Measurements from ENCODE around the gene CTDSPL. TPM values are rescaled to one million over a fixed set of nuclear protein-coding genes. Genes with fewer than 3 reads are reported as not detected.

The CTDSPL gene
- total RNA-seq = 10 to 100 TPM; 27.8 to 30.7 TPM
- polyA plus RNA-seq (2013, experiment 1 of 2) = 19.3 TPM
- 23.4 TPM for polyA plus RNA-seq (2013, experiment 2 of 2)
- long read RNA-seq, experiment 1, full-length matches to known transcripts = 4 of 19 reads
- long read RNA-seq, experiment 1, partial matches to known transcripts = 6 of 19 reads
- long read RNA-seq, experiment 1, other reads (novel, unspliced or antisense) = 9 of 19 reads
- long read RNA-seq, experiment 2, full-length matches to known transcripts = 20 of 38 reads
- long read RNA-seq, experiment 2, partial matches to known transcripts = 4 of 38 reads
- long read RNA-seq, experiment 2, other reads (novel, unspliced or antisense) = 14 of 38 reads
- long read RNA-seq, experiment 3, full-length matches to known transcripts = 3 of 6 reads
- long read RNA-seq, experiment 3, partial matches to known transcripts = 0 of 6 reads
- long read RNA-seq, experiment 3, other reads (novel, unspliced or antisense) = 3 of 6 reads
- long read RNA-seq, experiment 4, partial matches to known transcripts = 3 of 4 reads
- long read RNA-seq, experiment 4, other reads (novel, unspliced or antisense) = 1 of 4 reads

GRCh38 chr3:37861620-37862041 is at the start of gene CTDSPL:
CTDSPL (plus strand) TSS chr3:37861880; CDS start chr3:37862200, 320 bp downstream.
- WGBS, 2 experiments (ENCODE audit: insufficient coverage in 1 of 2, insufficient read length in 1 of 2) = 0% methylated on average over 30 of the region's 57 CpGs; no CpG with 5 or more reads in 1 of the 2 experiments
- H3K9ac ChIP-seq (ENCODE audit: extremely low read depth, low read length, poor library complexity, severe bottlenecking) = peak within 1 kb of the TSS; percentile 3
- peak within 1 kb of the TSS; percentile 24 for H3K27ac ChIP-seq (ENCODE audit: low read depth, low read length)
- TF ChIP-seq CTCF (conservative IDR thresholded peaks at IDR 0.05) = no peak
- H3K9me3 Mint-ChIP-seq = peaks cover 7% of the 10 kb centered on the region
- H3K36me3 ChIP-seq (ENCODE audit: control insufficient read depth, insufficient read depth, low read length) = no peaks in the 10 kb centered on the region
- H3K9me3 ChIP-seq (ENCODE audit: control insufficient read depth, low read length) = no peaks in the 10 kb centered on the region
- peak within 1 kb of the TSS; percentile 84 for H3K4me3 Mint-ChIP-seq
- peaks cover 25% of the 10 kb centered on the region for H3K4me1 Mint-ChIP-seq
- H3K27me3 ChIP-seq (ENCODE audit: control insufficient read depth, insufficient read depth, low read length, poor library complexity, severe bottlenecking) = no peaks in the 10 kb centered on the region
- peaks cover 2% of the 10 kb centered on the region for H3K36me3 Mint-ChIP-seq (ENCODE audit: low read depth)
- peak; percentile 85 for DNase-seq
- peak within 1 kb of the TSS; percentile 81 for H3K4me3 ChIP-seq (ENCODE audit: low read length)
- peak within 1 kb of the TSS; percentile 70 for H3K27ac Mint-ChIP-seq
- peaks cover 29% of the 10 kb centered on the region for H3K27me3 Mint-ChIP-seq (ENCODE audit: insufficient read depth)
- peaks cover 12% of the 10 kb centered on the region for H3K4me1 ChIP-seq (ENCODE audit: control insufficient read depth, insufficient read depth, low read length)

GRCh38 chr3:37812499-37812896 is 49.2 kb upstream of the CTDSPL start:
- Mint-ChIP-seq H3K27me3 (ENCODE audit: insufficient read depth) (no peaks in the 10 kb centered on the region), H3K36me3 (ENCODE audit: low read depth) (peaks cover 44% of the 10 kb centered on the region), H3K4me1 (peaks cover 8% of the 10 kb centered on the region), H3K9me3 (no peaks in the 10 kb centered on the region), H3K4me3 (no peak overlapping the region), H3K27ac (no peak overlapping the region)
- no peak for TF ChIP-seq CTCF (conservative IDR thresholded peaks at IDR 0.05)
- Histone ChIP-seq H3K9ac (ENCODE audit: extremely low read depth, low read length, poor library complexity, severe bottlenecking) (no peak overlapping the region), H3K4me3 (ENCODE audit: low read length) (no peak overlapping the region), H3K4me1 (ENCODE audit: control insufficient read depth, insufficient read depth, low read length) (peaks cover 6% of the 10 kb centered on the region), H3K36me3 (ENCODE audit: control insufficient read depth, insufficient read depth, low read length) (peaks cover 4% of the 10 kb centered on the region), H3K27me3 (ENCODE audit: control insufficient read depth, insufficient read depth, low read length, poor library complexity, severe bottlenecking) (no peaks in the 10 kb centered on the region), H3K27ac (ENCODE audit: low read depth, low read length) (no peak overlapping the region), H3K9me3 (ENCODE audit: control insufficient read depth, low read length) (no peaks in the 10 kb centered on the region)
- no peak for DNase-seq
- 93 to 94% methylated on average over 3 to 4 of the region's 4 CpGs for WGBS, 2 experiments (ENCODE audit: insufficient coverage in 1 of 2, insufficient read length in 1 of 2)

GRCh38 chr3:37813403-37813802 is 48.3 kb upstream of the CTDSPL start:
- Histone ChIP-seq H3K27ac (ENCODE audit: low read depth, low read length) (no peak overlapping the region), H3K4me3 (ENCODE audit: low read length) (no peak overlapping the region), H3K9me3 (ENCODE audit: control insufficient read depth, low read length) (no peaks in the 10 kb centered on the region), H3K9ac (ENCODE audit: extremely low read depth, low read length, poor library complexity, severe bottlenecking) (no peak overlapping the region), H3K36me3 (ENCODE audit: control insufficient read depth, insufficient read depth, low read length) (peaks cover 4% of the 10 kb centered on the region), H3K27me3 (ENCODE audit: control insufficient read depth, insufficient read depth, low read length, poor library complexity, severe bottlenecking) (no peaks in the 10 kb centered on the region), H3K4me1 (ENCODE audit: control insufficient read depth, insufficient read depth, low read length) (peaks cover 6% of the 10 kb centered on the region)
- H3K9me3 Mint-ChIP-seq = no peaks in the 10 kb centered on the region
- no peak for TF ChIP-seq CTCF (conservative IDR thresholded peaks at IDR 0.05)
- no peak overlapping the region for H3K4me3 Mint-ChIP-seq
- WGBS, 2 experiments (ENCODE audit: insufficient coverage in 1 of 2, insufficient read length in 1 of 2) = 90% methylated on average over 1 of the region's 1 CpG; no CpG with 5 or more reads in 1 of the 2 experiments
- no peak overlapping the region for H3K27ac Mint-ChIP-seq
- peaks cover 8% of the 10 kb centered on the region for H3K4me1 Mint-ChIP-seq
- peaks cover 49% of the 10 kb centered on the region for H3K36me3 Mint-ChIP-seq (ENCODE audit: low read depth)
- no peak for DNase-seq
- no peaks in the 10 kb centered on the region for H3K27me3 Mint-ChIP-seq (ENCODE audit: insufficient read depth)

All from endodermal cell (in vitro differentiated cells).